Endothelial cell (in vitro differentiated cells): Measurements from ENCODE around the gene HSD17B3. TPM values are rescaled to one million over a fixed set of nuclear protein-coding genes. Genes with fewer than 3 reads are reported as not detected.
"Not testable (repeated sequence)": the region's sequence is repeated elsewhere in the genome, so short reads cannot be mapped to it uniquely, and the experiment has no call there.

Experiments
- DNase-seq: peaks from one replicate; pipeline ENCODE4 v3.0.0; 2021; ENCODE audit warnings: low spot score
- H3K27ac Mint-ChIP-seq: one replicate; pipeline ENCODE4 v1.8.0; 2021; ENCODE audit warnings: mixed read lengths, inconsistent platforms; ENCODE audit not compliant: unreplicated experiment
- H3K27me3 Mint-ChIP-seq: one replicate; pipeline ENCODE4 v1.8.0; 2021; ENCODE audit warnings: mild to moderate bottlenecking, moderate library complexity, mixed read lengths, inconsistent platforms; ENCODE audit not compliant: unreplicated experiment
- H3K36me3 Mint-ChIP-seq: one replicate; pipeline ENCODE4 v1.8.0; 2021; ENCODE audit warnings: mild to moderate bottlenecking, low read depth, mixed read lengths, inconsistent platforms; ENCODE audit not compliant: unreplicated experiment
- H3K4me1 Mint-ChIP-seq: one replicate; pipeline ENCODE4 v1.8.0; 2021; ENCODE audit warnings: mild to moderate bottlenecking, mixed read lengths, inconsistent platforms; ENCODE audit not compliant: unreplicated experiment
- H3K4me3 Mint-ChIP-seq: one replicate; pipeline ENCODE4 v1.8.0; 2021; ENCODE audit warnings: mild to moderate bottlenecking, mixed read lengths, inconsistent platforms; ENCODE audit not compliant: unreplicated experiment
- H3K9me3 Mint-ChIP-seq: one replicate; pipeline ENCODE4 v1.8.0; 2021; ENCODE audit warnings: mixed read lengths, inconsistent platforms; ENCODE audit not compliant: unreplicated experiment
- total RNA-seq: library from RNA; stranded (reverse); fragmentation: NEBNext Ultra II Directional; extraction: Animal tissue kit (Norgen Biotek cat#: 25700); gene quantifications from one replicate; pipeline ENCODE4 v1.2.1, GENCODE V29; 2021; ENCODE audit not compliant: unreplicated experiment
- TF ChIP-seq, protein P1 (sequence below): fragments of 200-600 bp; sonication (generic); IDR thresholded peaks from one replicate; pipeline ENCODE4 v1.5.0; 2021; ENCODE audit warnings: antibody characterized with exemption; ENCODE audit not compliant: unreplicated experiment

Gene HSD17B3
- total RNA-seq, 1 donor from 2014 or later: not detected

DNA sequence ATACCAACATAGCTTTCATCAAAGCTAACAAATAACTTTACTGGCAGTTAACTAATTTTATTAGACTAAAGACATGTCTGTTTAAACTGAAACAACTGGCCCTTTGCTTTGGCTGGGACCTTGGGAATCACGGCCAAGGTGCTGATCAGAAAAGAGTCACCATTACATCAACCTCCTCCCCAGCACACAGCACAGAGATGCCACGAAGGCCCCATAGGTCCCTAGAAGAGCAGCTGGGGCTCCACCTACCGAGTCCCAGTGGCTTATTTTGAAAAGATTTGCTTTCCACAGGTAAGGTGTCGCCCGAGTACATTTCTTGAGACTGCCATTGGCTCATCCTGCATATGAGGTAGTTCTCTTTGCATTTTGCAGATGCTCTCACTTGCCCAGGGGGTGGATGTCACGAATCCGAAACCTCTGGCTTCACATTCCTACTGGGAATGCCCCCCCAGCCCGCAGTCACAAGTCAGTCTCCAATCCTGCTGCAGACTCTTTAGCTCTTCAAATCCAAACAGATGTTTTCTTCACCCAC, 18.8 kb upstream of the HSD17B3 start:
- TF ChIP-seq, protein P1, sequence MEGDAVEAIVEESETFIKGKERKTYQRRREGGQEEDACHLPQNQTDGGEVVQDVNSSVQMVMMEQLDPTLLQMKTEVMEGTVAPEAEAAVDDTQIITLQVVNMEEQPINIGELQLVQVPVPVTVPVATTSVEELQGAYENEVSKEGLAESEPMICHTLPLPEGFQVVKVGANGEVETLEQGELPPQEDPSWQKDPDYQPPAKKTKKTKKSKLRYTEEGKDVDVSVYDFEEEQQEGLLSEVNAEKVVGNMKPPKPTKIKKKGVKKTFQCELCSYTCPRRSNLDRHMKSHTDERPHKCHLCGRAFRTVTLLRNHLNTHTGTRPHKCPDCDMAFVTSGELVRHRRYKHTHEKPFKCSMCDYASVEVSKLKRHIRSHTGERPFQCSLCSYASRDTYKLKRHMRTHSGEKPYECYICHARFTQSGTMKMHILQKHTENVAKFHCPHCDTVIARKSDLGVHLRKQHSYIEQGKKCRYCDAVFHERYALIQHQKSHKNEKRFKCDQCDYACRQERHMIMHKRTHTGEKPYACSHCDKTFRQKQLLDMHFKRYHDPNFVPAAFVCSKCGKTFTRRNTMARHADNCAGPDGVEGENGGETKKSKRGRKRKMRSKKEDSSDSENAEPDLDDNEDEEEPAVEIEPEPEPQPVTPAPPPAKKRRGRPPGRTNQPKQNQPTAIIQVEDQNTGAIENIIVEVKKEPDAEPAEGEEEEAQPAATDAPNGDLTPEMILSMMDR: no peak
- Mint-ChIP-seq H3K4me1 (no peaks in the 10 kb centered on the region), H3K4me3 (no peak overlapping the region), H3K27ac (no peak overlapping the region), H3K36me3 (no peaks in the 10 kb centered on the region), H3K27me3 (peaks cover 2% of the 10 kb centered on the region), H3K9me3 (no peaks in the 10 kb centered on the region)
- DNase-seq: no peak

DNA sequence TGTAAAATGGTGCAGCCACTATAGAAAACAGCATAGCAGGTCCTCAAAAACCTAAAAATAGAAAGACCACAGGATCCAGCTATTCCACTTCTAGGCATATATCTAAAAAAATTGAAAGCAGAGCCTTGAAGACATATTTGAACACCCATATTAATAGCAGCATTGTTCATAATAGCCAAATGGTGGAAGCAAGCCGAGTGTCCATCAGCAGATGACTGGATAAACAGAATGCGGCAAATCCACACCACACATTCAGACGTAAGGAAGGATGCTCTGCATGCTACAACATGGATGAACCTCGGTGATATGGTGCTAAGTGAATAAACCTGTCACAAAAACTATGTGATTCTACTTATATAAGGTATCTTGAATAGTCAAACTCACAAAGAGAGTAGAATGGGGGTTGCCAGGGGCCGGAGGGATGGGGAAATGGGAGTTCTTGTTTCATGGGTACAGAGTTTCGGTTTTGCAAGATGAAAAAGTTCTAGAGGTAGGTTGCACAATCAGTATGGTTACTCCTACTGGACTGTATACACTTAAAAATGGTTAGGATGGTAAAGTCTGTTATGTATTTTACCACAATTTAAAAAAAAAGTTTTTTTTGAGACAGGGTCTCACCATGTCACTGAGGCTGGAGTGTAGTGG, 17.1 kb upstream of the HSD17B3 start:
- Mint-ChIP-seq H3K4me1 (no peaks in the 10 kb centered on the region), H3K36me3 (peaks cover 7% of the 10 kb centered on the region), H3K4me3 (no peak overlapping the region), H3K27me3 (peaks cover 2% of the 10 kb centered on the region), H3K9me3 (no peaks in the 10 kb centered on the region), H3K27ac (no peak overlapping the region)
- TF ChIP-seq, protein P1: no peak
- no peak for DNase-seq

DNA sequence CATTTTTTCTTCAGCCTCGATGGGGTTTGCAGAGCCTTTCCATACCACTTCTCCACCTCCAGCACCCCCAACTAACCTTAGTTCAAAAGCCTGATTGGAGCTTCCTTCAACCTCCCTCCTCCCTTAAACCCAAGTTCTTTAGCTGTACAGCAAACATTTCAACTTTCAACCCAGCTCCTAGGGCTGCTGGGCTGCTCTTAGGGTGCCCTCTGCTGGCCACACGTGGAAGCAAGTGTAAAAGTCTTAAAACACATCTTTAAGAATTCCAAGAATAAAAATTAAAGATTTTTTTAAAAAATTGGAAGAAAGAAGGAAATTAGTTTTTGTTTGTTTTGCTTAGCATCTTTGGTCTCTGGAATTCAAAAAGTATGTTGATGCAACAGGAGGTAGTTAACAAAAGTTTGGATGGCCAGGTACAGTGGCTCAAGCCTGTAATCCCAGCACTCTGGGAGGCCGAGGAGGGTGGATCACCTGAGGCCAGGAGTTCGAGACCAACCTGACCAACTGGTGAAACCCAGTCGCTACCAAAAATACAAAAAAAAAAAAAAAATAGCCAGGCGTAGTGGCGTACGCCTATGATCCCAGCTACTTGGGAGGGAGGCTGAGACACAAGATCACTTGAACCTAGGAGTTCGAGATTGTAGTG, 15.5 kb upstream of the HSD17B3 start:
- H3K27me3 Mint-ChIP-seq: peaks cover 2% of the 10 kb centered on the region
- peak; percentile 56 for DNase-seq
- no peaks in the 10 kb centered on the region for H3K9me3 Mint-ChIP-seq
- H3K36me3 Mint-ChIP-seq: peaks cover 12% of the 10 kb centered on the region
- H3K27ac Mint-ChIP-seq: no peak overlapping the region
- no peaks in the 10 kb centered on the region for H3K4me1 Mint-ChIP-seq
- H3K4me3 Mint-ChIP-seq: no peak overlapping the region
- TF ChIP-seq, protein P1: peak; percentile 72

DNA sequence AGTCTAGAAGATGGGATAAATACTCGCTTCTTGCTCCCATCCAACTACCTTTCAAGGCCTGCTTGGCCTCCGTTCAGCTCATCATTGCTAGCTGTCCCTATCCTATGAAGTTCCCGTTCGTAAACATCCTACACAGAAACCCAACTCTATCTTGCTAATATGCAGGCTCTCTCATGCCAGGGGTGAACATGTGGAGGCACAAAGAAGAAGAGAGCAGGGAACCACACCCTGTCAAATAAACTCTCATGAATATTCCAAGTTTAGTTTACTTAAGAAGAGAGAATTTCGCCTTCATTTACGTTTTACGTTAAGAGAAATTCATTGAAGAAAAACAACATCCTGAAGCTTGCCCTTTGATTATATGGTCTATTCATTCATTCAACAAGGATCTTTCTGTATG, 7.9 kb upstream of the HSD17B3 start:
- Mint-ChIP-seq H3K4me1 (no peaks in the 10 kb centered on the region), H3K27me3 (no peaks in the 10 kb centered on the region)

DNA sequence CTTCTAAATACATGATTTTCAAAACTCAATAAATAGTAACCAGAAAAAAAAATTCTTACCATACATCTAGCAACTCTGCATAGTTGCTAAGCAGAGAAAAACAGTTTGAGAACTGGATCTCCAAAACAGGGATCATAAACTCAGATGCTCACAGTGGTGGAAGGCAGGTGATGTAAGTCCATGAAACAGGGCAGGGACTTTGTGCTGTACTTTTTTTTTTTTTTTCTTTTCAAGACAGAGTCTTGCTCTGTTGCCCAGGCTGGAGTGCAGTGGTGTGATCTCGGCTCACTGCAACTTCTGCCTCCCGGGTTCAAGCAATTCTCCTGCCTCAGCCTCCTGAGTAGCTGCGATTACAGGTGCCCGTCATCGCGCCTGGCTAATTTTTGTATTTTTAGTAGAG, 5.0 kb upstream of the HSD17B3 start:
- not testable (repeated sequence) for H3K27me3 Mint-ChIP-seq, H3K9me3 Mint-ChIP-seq, H3K4me1 Mint-ChIP-seq, H3K36me3 Mint-ChIP-seq, H3K27ac Mint-ChIP-seq, H3K4me3 Mint-ChIP-seq, DNase-seq

More for the DNA sequence above, 7.9 kb upstream of the HSD17B3 start:
- no peak for DNase-seq
- Mint-ChIP-seq H3K9me3 (peaks cover 5% of the 10 kb centered on the region), H3K36me3 (peaks cover 14% of the 10 kb centered on the region), H3K4me3 (no peak overlapping the region), H3K27ac (no peak overlapping the region)
- TF ChIP-seq, protein P1: no peak
